ENCODE results near the gene DIP2C.

DIP2C gene

DNA sequence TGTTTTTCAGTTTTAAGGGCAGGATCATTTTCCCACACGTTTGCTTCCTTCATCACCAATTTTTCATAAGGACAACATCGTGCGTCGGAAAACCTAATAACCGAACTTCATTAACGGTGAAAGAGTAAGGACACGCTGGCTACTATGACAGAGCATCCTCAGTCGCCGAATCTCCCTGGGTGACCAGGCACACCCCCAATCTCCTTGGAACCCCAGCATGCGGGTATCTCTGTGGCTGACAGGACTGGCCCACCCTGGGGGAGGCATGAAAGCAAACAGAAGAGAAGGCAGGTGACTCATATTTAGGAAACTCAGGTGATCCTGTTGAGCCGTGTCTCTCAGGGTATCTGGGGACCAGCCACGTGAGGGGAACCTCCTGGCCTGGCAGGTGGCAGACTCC is 134.2 kb downstream of the DIP2C start:
- H3K4me3 ChIP-seq (ENCODE audit: low read length): no peak overlapping the region
- no peak for DNase-seq (ENCODE audit: low read depth, low spot score)

DNA sequence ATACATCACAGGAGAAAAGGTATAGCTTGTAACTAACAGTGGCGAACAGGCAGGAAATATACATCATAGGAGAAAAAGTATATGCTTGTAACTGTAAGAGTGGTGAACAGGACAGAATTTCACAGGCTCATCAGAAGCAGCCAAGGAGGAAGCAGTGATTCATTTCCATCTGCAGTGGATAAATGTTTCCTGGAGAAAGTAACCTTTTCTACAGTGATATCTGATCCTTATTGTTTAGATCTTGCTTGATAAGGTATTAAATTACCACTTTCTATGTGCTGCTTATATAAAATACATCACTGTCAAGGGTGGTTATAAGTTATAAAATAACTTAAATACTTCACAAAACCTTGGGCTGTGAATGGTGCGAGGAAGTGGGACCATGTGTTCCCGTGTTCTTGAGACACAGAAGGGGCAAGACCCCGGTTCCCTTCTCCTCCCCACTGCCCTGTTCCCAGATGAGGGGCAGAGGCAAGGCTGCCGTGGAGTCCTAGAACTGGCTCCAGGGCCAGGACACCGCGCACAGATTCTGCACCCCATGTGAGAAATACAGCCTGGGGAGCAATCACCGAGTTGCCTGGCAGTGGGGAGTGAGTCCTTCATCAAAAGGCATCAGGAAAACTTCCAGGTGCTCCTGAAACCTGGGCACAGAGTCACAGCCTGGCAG is 135.2 kb downstream of the DIP2C start:
- DNase-seq (ENCODE audit: low read depth, low spot score): no peak
- H3K4me3 ChIP-seq (ENCODE audit: low read length): no peak overlapping the region

- H3K4me3 ChIP-seq (ENCODE audit: low read length): no peak overlapping the region
- no peak for DNase-seq (ENCODE audit: low read depth, low spot score)
These were observed 136.2 kb downstream of the DIP2C start for GRCh38 chr10:553233-553632.

DNA sequence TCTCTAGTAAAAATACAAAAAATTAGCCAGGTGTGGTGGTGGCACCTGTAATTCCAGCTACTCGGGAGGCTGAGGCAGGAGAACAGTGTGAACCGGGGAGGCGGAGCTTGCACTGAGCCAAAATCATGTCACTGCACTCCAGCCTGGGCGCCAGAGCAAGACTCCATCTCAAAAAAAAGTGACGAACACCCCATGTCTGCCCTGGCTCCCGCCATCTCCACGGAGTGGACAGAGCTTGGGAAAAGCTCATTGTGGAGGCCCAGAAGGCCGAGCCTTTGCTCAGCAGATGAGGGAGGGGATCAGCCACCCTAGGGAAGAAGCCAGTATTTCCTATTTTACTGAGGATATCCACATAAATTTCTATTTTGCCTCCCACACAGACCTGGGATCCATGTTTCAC is 136.8 kb downstream of the DIP2C start:
- no peak for DNase-seq (ENCODE audit: low read depth, low spot score)
- no peak overlapping the region for H3K4me3 ChIP-seq (ENCODE audit: low read length)

- H3K4me3 ChIP-seq (ENCODE audit: low read length): no peak overlapping the region
- no peak for DNase-seq (ENCODE audit: low read depth, low spot score)
These were observed 137.9 kb downstream of the DIP2C start for GRCh38 chr10:551373-552252.

DNA sequence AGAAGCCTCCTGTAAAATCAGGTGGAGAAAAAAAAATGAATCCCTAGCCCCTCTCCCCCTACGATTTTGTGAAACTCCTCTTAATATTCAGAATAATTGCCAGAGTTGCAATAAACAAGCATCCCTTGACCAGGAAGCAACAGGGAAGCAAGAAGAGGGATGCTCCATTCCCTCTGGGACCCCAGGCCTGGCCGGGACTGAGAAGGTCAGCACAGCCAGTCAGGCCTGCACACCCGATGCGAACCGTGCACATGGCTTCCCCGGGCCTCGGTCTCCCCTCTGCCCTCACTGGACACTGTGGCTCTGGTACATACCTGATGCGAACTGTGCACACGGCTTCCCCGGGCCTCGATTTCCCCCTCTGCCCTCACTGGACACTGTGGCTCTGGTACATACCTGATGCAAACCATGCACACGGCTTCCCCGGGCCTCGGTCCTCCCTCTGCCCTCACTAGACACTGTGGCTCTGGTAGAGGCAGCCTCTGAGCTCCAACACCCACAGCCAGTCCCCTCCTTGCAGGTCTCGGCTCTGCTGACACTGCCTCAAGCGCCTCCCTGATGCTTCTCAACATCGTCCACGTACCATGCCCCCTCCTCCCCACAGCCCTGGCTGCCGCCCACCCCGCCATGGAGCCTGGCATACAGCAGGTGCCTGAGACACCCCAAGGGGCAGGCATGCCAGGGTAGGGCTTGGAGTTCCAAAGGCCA is 138.6 kb downstream of the DIP2C start:
- no peak for DNase-seq (ENCODE audit: low read depth, low spot score)
- H3K4me3 ChIP-seq (ENCODE audit: low read length): no peak overlapping the region

GRCh38 chr10:549391-549790 is 140.1 kb downstream of the DIP2C start:
- no peak for DNase-seq (ENCODE audit: low read depth, low spot score)
- no peak overlapping the region for H3K4me3 ChIP-seq (ENCODE audit: low read length)

- no peak overlapping the region for H3K4me3 ChIP-seq (ENCODE audit: low read length)
- DNase-seq (ENCODE audit: low read depth, low spot score): no peak
These were observed 141.1 kb downstream of the DIP2C start for GRCh38 chr10:548238-548901.

DNA sequence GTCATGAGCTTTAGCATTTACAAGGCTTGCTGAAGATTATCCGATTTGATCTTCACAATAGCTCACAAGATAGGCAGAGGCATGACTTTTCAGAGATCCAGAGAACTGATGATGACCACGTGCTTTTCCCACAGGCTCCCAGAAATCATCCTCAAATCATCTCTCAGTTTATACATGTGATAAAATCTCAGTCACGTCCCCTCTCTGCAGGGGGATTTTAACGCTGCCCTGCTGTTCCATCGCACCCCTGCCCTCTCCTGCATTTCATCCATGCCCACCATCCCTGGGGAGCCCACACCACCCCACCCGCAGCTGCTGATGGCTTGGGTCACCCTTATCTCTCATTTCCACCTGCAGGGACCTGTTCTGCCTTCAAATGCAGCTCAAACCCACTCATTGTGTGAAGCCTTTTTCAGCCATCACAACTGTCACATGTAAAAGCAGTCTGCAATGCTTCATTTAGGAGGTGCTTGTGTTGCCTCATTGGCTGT is 141.8 kb downstream of the DIP2C start:
- H3K4me3 ChIP-seq (ENCODE audit: low read length): no peak overlapping the region
- DNase-seq (ENCODE audit: low read depth, low spot score): no peak

DNA sequence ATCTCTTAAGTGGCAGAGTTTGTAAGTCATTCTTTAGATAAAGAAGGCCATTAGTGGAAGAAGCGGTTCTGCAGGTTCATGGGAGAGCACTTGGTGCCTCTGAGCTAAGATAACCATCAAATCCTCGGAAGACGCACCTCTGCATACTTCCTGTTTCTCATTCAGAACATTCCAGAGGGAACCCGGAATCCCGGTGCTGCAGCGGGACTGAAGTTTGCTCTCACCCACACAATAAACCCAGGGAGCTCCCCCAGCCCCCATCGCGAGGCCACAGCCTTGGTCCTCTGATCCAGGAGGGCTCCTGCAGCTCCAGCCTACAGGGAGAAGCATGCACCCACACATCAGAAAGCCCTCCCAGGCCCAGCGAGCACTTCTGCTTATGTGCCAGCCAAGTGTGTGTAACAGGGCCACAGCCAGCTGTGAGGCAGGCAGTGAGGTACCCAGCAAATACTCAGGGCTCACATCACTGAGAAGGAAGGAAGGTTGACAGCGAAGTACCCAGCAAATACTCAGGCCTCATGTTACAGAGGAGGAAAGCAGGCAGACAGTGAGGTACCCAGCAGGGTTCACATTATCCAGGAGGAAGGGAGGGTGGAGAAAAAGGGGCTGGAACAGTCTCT is 142.4 kb downstream of the DIP2C start:
- no peak for DNase-seq (ENCODE audit: low read depth, low spot score)
- no peak overlapping the region for H3K4me3 ChIP-seq (ENCODE audit: low read length)

DNA sequence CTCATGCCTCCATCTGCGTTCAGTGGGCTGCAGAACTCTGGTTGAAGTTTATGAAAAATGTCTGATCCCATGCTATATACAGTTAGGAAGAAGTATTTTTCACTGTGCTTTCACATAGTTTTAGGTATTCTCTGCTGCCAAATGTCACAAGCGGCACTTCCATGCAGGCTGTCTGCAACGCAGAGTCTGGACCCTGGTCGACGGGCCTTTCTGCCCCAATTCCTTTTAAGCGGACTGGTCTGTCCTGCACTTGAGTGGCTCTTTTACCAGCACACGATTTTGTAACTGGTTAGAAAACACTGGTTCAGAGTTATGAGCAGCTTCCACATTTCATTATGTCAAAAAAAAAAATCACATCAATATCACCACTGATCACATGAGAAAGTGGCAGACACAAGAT is 143.0 kb downstream of the DIP2C start:
- no peak overlapping the region for H3K4me3 ChIP-seq (ENCODE audit: low read length)
- DNase-seq (ENCODE audit: low read depth, low spot score): no peak

DNA sequence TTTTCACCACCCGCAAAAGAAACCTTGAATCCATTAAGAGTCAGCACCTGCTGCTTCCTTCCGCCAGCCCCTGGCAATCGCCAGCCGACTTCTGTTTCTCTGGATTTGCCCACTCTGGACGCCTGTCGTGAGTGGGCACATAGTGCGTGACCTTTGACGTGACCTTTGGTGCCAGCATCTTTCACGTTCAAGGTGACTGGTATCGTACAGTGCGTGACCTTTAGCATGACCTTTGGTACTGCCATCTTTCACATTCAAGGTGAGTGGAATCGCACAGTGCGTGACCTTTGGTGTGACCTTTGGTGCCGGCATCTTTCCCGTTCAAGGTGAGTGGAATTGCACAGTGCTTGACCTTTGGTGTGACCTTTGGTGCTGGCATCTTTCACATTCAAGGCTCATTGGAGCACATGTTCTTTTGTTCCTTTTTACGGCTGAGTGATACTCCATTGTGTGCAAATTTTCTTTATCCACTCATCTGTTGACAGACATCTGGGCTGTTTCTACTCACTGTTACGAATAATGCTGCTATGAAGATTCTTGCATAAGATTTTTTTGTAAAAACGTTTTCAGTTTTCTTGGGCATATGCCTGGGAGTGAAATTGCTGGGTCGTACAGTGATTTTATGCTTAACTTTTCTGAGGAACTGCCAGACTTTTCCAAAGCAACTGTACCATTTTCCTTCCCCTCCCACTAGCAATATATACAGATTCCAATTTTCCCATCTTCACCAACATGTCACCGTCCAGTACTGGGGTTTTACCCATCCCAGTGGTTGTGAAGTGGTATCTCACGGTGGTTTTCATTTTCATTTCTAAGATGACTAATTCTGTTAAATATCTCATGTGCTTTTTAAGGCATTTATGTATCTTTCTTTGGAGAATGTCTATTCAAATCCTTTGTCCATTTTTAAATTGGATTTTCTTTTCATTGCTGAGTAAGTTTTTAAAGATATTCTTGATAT is 145.3 kb downstream of the DIP2C start:
- no peak for DNase-seq (ENCODE audit: low read depth, low spot score)
- H3K4me3 ChIP-seq (ENCODE audit: low read length): no peak overlapping the region

DNA sequence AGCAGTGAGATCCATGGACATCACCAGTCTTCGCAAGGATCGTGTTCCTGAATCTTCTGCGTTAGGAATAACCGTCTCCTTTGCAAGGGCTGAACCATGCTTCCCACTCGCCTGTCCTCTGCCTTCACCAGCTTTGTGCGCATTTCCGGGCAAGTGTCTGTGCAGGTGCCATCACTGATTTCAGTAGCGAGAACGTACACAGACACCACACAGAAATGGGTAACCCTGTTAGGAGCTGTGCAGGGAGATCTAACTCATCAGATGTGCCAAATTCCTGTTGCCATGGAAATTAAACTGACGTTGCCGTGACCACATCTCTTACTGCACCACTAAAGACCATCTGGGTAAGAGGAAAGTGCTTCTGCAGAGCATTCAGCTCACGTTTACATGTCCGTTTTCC is 146.3 kb downstream of the DIP2C start:
- H3K4me3 ChIP-seq (ENCODE audit: low read length): no peak overlapping the region
- no peak for DNase-seq (ENCODE audit: low read depth, low spot score)

DNA sequence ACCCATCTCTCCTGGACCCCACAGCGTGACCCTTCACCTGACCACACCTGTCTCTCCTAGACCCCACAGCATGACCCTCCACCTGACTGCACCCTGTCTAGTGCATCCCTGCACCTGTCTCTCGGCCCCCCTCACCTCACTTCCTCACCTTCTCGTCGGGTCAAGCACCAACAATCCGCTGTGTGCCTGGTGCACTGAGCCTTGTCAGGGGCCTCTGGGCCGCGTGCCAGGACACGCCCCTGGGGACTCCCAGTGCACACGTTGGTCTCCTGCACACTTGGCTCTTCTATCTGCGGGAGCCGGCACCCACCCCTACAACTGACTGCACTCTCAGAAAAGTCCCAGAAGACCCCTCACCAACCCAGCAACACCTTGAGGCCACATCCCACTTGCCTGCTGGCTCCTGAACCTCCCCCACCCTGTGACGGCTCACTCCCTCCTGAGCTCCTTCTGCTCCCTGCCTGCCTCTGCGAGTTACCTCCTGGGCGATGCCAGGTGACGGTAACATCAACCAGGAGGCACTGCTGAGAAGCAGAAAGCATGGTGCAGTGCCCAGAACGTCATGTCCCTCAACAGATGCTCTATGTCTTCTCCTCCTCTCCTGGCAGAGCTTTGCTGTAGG is 147.6 kb downstream of the DIP2C start:
- no peak for DNase-seq (ENCODE audit: low read depth, low spot score)
- no peak overlapping the region for H3K4me3 ChIP-seq (ENCODE audit: low read length)

DNA sequence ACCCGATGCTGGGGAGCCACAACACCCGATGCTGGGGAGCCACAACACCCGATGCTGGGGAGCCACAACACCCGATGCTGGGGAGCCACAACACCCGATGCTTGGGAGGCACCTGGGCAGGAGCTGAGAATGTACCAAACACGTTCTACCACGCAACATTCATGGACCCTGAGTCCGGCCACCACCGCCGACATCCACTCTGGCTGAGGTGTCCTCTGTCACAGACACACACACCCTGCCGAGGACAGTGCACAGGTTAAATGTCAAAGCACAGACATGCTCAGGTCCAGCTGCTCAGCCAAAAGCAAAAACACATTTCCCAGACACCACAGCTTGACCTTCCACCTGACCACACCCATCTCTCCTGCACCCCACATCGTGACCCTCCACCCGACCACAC is 148.4 kb downstream of the DIP2C start:
- no peak overlapping the region for H3K4me3 ChIP-seq (ENCODE audit: low read length)
- no peak for DNase-seq (ENCODE audit: low read depth, low spot score)

DNA sequence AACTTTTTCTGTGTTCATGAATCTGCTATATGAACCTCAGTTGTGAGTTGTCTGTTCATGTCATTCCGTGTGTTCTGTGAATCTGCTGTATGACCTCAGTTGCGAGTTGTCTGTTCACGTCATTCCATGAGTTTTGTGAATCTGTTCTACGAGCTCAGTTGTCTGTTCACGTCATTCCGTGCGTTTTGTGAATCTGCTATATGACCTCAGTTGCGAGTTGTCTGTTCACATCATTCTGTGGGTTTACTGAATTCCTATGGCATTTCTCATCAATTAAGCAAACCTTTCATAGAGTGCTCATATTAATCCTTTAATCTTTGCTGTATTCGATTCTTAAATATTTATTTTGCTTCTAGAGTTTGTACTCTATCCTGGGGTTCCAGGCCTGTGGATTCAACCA is 150.6 kb downstream of the DIP2C start:
- no peak for DNase-seq (ENCODE audit: low read depth, low spot score)
- no peak overlapping the region for H3K4me3 ChIP-seq (ENCODE audit: low read length)

- no peak overlapping the region for H3K4me3 ChIP-seq (ENCODE audit: low read length)
- no peak for DNase-seq (ENCODE audit: low read depth, low spot score)
These were observed 152.5 kb downstream of the DIP2C start for GRCh38 chr10:536935-537334.

Data from Jurkat, Clone E6-1 (cell line).